Measurements from ENCODE around the gene ASRGL1.

DNA sequence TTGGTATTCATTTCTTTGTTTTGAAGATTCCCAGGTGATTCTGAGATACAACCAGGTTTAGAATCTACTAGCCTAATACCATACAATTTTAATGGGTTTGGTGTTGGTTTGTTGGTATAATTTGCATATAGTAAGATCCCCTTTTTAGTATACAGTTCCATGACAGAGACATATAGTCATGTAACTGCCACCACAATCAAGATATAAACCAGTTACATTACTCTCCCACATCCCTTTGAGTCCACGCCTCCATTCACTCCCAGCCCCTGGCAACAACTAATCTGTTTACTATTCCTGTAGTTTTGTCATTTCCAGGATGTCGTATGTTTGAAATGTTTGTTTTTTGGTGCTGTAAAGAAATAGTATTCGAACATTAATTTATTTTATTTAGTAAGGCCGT lies 4.3 kb downstream of the ASRGL1 start:
- TF ChIP-seq, protein P1, sequence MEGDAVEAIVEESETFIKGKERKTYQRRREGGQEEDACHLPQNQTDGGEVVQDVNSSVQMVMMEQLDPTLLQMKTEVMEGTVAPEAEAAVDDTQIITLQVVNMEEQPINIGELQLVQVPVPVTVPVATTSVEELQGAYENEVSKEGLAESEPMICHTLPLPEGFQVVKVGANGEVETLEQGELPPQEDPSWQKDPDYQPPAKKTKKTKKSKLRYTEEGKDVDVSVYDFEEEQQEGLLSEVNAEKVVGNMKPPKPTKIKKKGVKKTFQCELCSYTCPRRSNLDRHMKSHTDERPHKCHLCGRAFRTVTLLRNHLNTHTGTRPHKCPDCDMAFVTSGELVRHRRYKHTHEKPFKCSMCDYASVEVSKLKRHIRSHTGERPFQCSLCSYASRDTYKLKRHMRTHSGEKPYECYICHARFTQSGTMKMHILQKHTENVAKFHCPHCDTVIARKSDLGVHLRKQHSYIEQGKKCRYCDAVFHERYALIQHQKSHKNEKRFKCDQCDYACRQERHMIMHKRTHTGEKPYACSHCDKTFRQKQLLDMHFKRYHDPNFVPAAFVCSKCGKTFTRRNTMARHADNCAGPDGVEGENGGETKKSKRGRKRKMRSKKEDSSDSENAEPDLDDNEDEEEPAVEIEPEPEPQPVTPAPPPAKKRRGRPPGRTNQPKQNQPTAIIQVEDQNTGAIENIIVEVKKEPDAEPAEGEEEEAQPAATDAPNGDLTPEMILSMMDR (IDR thresholded peaks at IDR 0.05 in 8 of 11, conservative IDR thresholded peaks at IDR 0.05 in 3 of 11) = no peak
- no peak for TF ChIP-seq POLR2AphosphoS5 (IDR thresholded peaks at IDR 0.05)
